BE2C (cell line): ENCODE results near the gene MCF2.

Source experiments
- DNase-seq: peaks from one replicate; pipeline ENCODE4 v3.0.0-alpha.2; 2020
- H3K27me3 ChIP-seq: fragments of 250-450 bp; sonication (Bioruptor Pico); 2 replicates; pipeline ENCODE4 v1.5.1; 2020; ENCODE audit warnings: mild to moderate bottlenecking
- H3K36me3 ChIP-seq: fragments of 250-450 bp; sonication (Bioruptor Pico); 2 replicates; pipeline ENCODE4 v1.5.1; 2020; ENCODE audit warnings: mild to moderate bottlenecking
- H3K4me1 ChIP-seq: fragments of 250-450 bp; sonication (Bioruptor Pico); 2 replicates; pipeline ENCODE4 v1.5.1; 2020
- H3K4me3 ChIP-seq: 2 replicates; pipeline ENCODE4 v1.5.1; 2011; ENCODE audit warnings: low read depth, low read length
- H3K9me3 ChIP-seq: fragments of 250-450 bp; sonication (Bioruptor Pico); 2 replicates; pipeline ENCODE4 v1.5.1; 2020
- CTCF ChIP-seq: IDR thresholded peaks from 2 replicates; pipeline ENCODE4 v1.5.1; 2012; ENCODE audit warnings: mild to moderate bottlenecking, low read depth, low read length

MCF2 gene

GRCh38 chrX:139554991-139555675, 152.8 kb downstream of the MCF2 start:
- no peak for DNase-seq
- H3K36me3 ChIP-seq = no peaks in the 10 kb centered on the region
- no peaks in the 10 kb centered on the region for H3K9me3 ChIP-seq
- no peaks in the 10 kb centered on the region for H3K27me3 ChIP-seq
- no peak overlapping the region for H3K4me3 ChIP-seq
- no peaks in the 10 kb centered on the region for H3K4me1 ChIP-seq
- TF ChIP-seq CTCF = no peak

- Histone ChIP-seq H3K27me3 (no peaks in the 10 kb centered on the region), H3K4me1 (no peaks in the 10 kb centered on the region), H3K9me3 (no peaks in the 10 kb centered on the region), H3K36me3 (no peaks in the 10 kb centered on the region), H3K4me3 (no peak overlapping the region)
- DNase-seq = no peak
- no peak for TF ChIP-seq CTCF
Observed at GRCh38 chrX:139554376-139554775, 153.6 kb downstream of the MCF2 start.

GRCh38 chrX:139544591-139544990, 163.4 kb downstream of the MCF2 start:
- Histone ChIP-seq H3K36me3 (no peaks in the 10 kb centered on the region), H3K9me3 (no peaks in the 10 kb centered on the region), H3K27me3 (no peaks in the 10 kb centered on the region), H3K4me1 (no peaks in the 10 kb centered on the region), H3K4me3 (no peak overlapping the region)
- TF ChIP-seq CTCF = no peak
- DNase-seq = no peak

GRCh38 chrX:139543920-139544319, 164.0 kb downstream of the MCF2 start:
- no peak for TF ChIP-seq CTCF
- no peaks in the 10 kb centered on the region for H3K27me3 ChIP-seq
- no peak overlapping the region for H3K4me3 ChIP-seq
- no peaks in the 10 kb centered on the region for H3K36me3 ChIP-seq
- no peak for DNase-seq
- no peaks in the 10 kb centered on the region for H3K9me3 ChIP-seq
- H3K4me1 ChIP-seq = no peaks in the 10 kb centered on the region

GRCh38 chrX:139542652-139543051, 165.3 kb downstream of the MCF2 start:
- DNase-seq = no peak
- Histone ChIP-seq H3K9me3 (no peaks in the 10 kb centered on the region), H3K36me3 (no peaks in the 10 kb centered on the region), H3K4me3 (no peak overlapping the region), H3K27me3 (no peaks in the 10 kb centered on the region), H3K4me1 (no peaks in the 10 kb centered on the region)
- no peak for TF ChIP-seq CTCF

GRCh38 chrX:139538907-139539790, 168.8 kb downstream of the MCF2 start:
- Histone ChIP-seq H3K4me1 (no peaks in the 10 kb centered on the region), H3K36me3 (no peaks in the 10 kb centered on the region), H3K9me3 (no peaks in the 10 kb centered on the region), H3K4me3 (no peak overlapping the region), H3K27me3 (no peaks in the 10 kb centered on the region)
- no peak for DNase-seq
- no peak for TF ChIP-seq CTCF
